Left lung (tissue), 10 donors: ENCODE measurements around the gene KANSL3. TPM values are rescaled to one million over a fixed set of nuclear protein-coding genes. Genes with fewer than 3 reads are reported as not detected.
"Not testable (repeated sequence)": the region's sequence is repeated elsewhere in the genome, so short reads cannot be mapped to it uniquely, and the experiment has no call there.

Experiments used
- ATAC-seq: fragments of 200-7000 bp; cut with Tn5 transposase; one replicate; pipeline ENCODE4 v1.9.1; 2020; ENCODE audit warnings: moderate library complexity
- DNase-seq, 4 donors: peaks; one replicate each; pipeline ENCODE4 v3.0.0-alpha.2; 2013 to 2020
- H3K27ac ChIP-seq, 2 donors: fragments of 200-600 bp; sonication (generic) in 1 of 2; one replicate each; pipeline versions ENCODE4 v1.5.0 to v1.8.0; 2020 to 2021
- H3K27me3 ChIP-seq, 2 donors: fragments of 200-600 bp; sonication (generic) in 1 of 2; one replicate each; pipeline versions ENCODE4 v1.5.0 to v1.8.0; 2020 to 2021
- H3K36me3 ChIP-seq, 2 donors: fragments of 200-600 bp; sonication (generic) in 1 of 2; one replicate each; pipeline versions ENCODE4 v1.5.0 to v1.8.0; 2020 to 2021
- H3K4me1 ChIP-seq, 2 donors: fragments of 200-600 bp; one replicate each; pipeline ENCODE4 v1.8.0; 2021
- H3K4me3 ChIP-seq, 2 donors: fragments of 200-600 bp; sonication (generic) in 1 of 2; one replicate each; pipeline versions ENCODE4 v1.5.0 to v1.8.0; 2020 to 2021; ENCODE audit warnings: mild to moderate bottlenecking in 1 of 2
- H3K9me3 ChIP-seq, 2 donors: fragments of 200-600 bp; sonication (generic) in 1 of 2; one replicate each; pipeline versions ENCODE4 v1.5.0 to v1.8.0; 2020 to 2021
- CTCF ChIP-seq, 2 donors: fragments of 200-600 bp; sonication (generic) in 1 of 2; IDR thresholded peaks; one replicate each; pipeline versions ENCODE4 v1.5.0 to v1.8.0; 2021; ENCODE audit warnings: antibody characterized with exemption in 2 of 2
- intact Hi-C, 2 donors: fragments of 100-400 bp; cut with DNase I; formaldehyde crosslinking; loops; one replicate each; pipeline versions ENCODE4 v1.11.2 to v1.14.2; 2022
- polyA plus RNA-seq, 6 donors: library from polyadenylated mRNA; unstranded; fragments of 120-200 nt; gene quantifications; one replicate each; pipeline ENCODE4 v1.2.1, GENCODE V29; 2013; ENCODE audit not compliant: insufficient read length in 6 of 6
- total RNA-seq, 2 donors: library from RNA; stranded (reverse); fragmentation: NEBNext Ultra II Directional; extraction: Animal tissue kit (Norgen Biotek cat#: 25700); gene quantifications; one replicate each; pipeline ENCODE4 v1.2.1, GENCODE V29; 2021
- donor health status: DM: no; HTN: yes; CAD: no.
- donor health status: DM: no; HTN: no; CAD: no.

KANSL3 gene
- total and polyA plus RNA-seq, 8 donors: 39.9 to 61.5 (median 55.0) TPM

- intact Hi-C loops: no loop called here
- DNase-seq (no peak), ATAC-seq (no peak)
- Histone ChIP-seq H3K4me1 (peaks cover 7 to 14% of the 10 kb centered on the region in 2 donors), H3K4me3 (no peak overlapping the region), H3K27me3 (no peaks in the 10 kb centered on the region), H3K27ac (no peak overlapping the region), H3K36me3 (no peaks in the 10 kb centered on the region), H3K9me3 (no peaks in the 10 kb centered on the region)
- no peak for TF ChIP-seq CTCF (IDR thresholded peaks at IDR 0.05)
Observed at GRCh38 chr2:96669539-96670215, 31.6 kb upstream of the KANSL3 start.

- Histone ChIP-seq H3K27me3 (no peaks in the 10 kb centered on the region), H3K9me3 (peaks cover 0 to 5% of the 10 kb centered on the region in 2 donors), H3K27ac (no peak overlapping the region), H3K4me1 (peaks cover 7 to 17% of the 10 kb centered on the region in 2 donors), H3K36me3 (no peaks in the 10 kb centered on the region), H3K4me3 (no peak overlapping the region)
- DNase-seq (no peak), ATAC-seq (no peak)
- no peak for TF ChIP-seq CTCF (IDR thresholded peaks at IDR 0.05)
- intact Hi-C loops: no loop called here
Observed at GRCh38 chr2:96668771-96669170, 30.7 kb upstream of the KANSL3 start.

GRCh38 chr2:96665717-96666116 is 27.6 kb upstream of the KANSL3 start:
- H3K36me3 ChIP-seq, H3K9me3 ChIP-seq, ATAC-seq, H3K27me3 ChIP-seq, intact Hi-C loops, H3K4me3 ChIP-seq, DNase-seq: not testable (repeated sequence)
- Histone ChIP-seq H3K27ac (peak overlapping the region; percentile 65 to 66), H3K4me1 (peaks cover 7 to 17% of the 10 kb centered on the region in 2 donors)

- Histone ChIP-seq H3K27ac (peak overlapping the region; percentile 65 to 66), H3K9me3 (peaks cover 0 to 5% of the 10 kb centered on the region in 2 donors), H3K36me3 (no peaks in the 10 kb centered on the region), H3K27me3 (no peaks in the 10 kb centered on the region), H3K4me1 (peaks cover 7 to 17% of the 10 kb centered on the region in 2 donors), H3K4me3 (no peak overlapping the region)
- ATAC-seq (peak; percentile 87), DNase-seq (peak in 3 of 4 donors; percentile 11 to 64 (median 62))
- intact Hi-C loops: no loop called here
- TF ChIP-seq CTCF (IDR thresholded peaks at IDR 0.05): no peak
Observed at GRCh38 chr2:96665083-96665569, 27.0 kb upstream of the KANSL3 start.

- peaks cover 7 to 17% of the 10 kb centered on the region in 2 donors for H3K4me1 ChIP-seq
- H3K27ac ChIP-seq: peak overlapping the region; percentile 65 to 66
- H3K36me3 ChIP-seq: no peaks in the 10 kb centered on the region
- peaks cover 0 to 5% of the 10 kb centered on the region in 2 donors for H3K9me3 ChIP-seq
- intact Hi-C loops: no loop called here
- no peak for DNase-seq
- TF ChIP-seq CTCF (IDR thresholded peaks at IDR 0.05): no peak
- ATAC-seq: peak; percentile 8
- H3K4me3 ChIP-seq: no peak overlapping the region
- no peaks in the 10 kb centered on the region for H3K27me3 ChIP-seq
Observed at GRCh38 chr2:96664366-96664925, 26.3 kb upstream of the KANSL3 start.
